Cardiac muscle cell (in vitro differentiated cells and primary cell): Measurements from ENCODE around the gene MINDY4. TPM values are rescaled to one million over a fixed set of nuclear protein-coding genes. Genes with fewer than 3 reads are reported as not detected.

Experiments used
- DNase-seq, 2 donors: peaks; one replicate each; pipeline versions ENCODE4 v3.0.0 to v3.0.0-alpha.2; 2010 to 2017; ENCODE audit warnings: low read depth in 1 of 2, low spot score in 1 of 2
- H3K27ac ChIP-seq: fragments of 200-600 bp; sonication (generic); 2 replicates; pipeline ENCODE4 v1.5.1; 2016
- H3K27me3 ChIP-seq: fragments of 200-600 bp; sonication (generic); 2 replicates; pipeline ENCODE4 v1.6.0; 2016; ENCODE audit warnings: control low read depth
- H3K36me3 ChIP-seq: fragments of 200-600 bp; sonication (generic); 2 replicates; pipeline ENCODE4 v1.5.1; 2016; ENCODE audit warnings: control low read depth
- H3K4me1 ChIP-seq: fragments of 200-600 bp; sonication (generic); 2 replicates; pipeline ENCODE4 v1.8.1; 2017; ENCODE audit warnings: low read depth, mild to moderate bottlenecking, mixed run types
- H3K4me3 ChIP-seq: fragments of 200-600 bp; sonication (generic); 2 replicates; pipeline ENCODE4 v1.5.1; 2016; ENCODE audit warnings: mild to moderate bottlenecking
- H3K9me3 ChIP-seq: fragments of 200-600 bp; sonication (generic); 2 replicates; pipeline ENCODE4 v1.5.1; 2017; ENCODE audit warnings: low read depth, mild to moderate bottlenecking, control low read depth
- CTCF ChIP-seq: IDR thresholded peaks from 2 replicates; pipeline ENCODE4 v1.5.1; 2012; ENCODE audit warnings: low read depth, mild to moderate bottlenecking, low read length
- polyA plus RNA-seq: library from polyadenylated mRNA; unstranded; fragments of >200 nt; fragmentation: Nextera tagmentation; extraction: Ambion mirVana; gene quantifications from 2 replicates; pipeline ENCODE4 v1.2.1, GENCODE V29; 2016
- total RNA-seq: library from RNA; depleted of rRNA; stranded (reverse); fragments of >200 nt; gene quantifications from 2 replicates; pipeline ENCODE4 v1.2.3, GENCODE V29; 2016

MINDY4 gene
- total and polyA plus RNA-seq, 2 experiments from 2014 or later: 2.7 to 7.5 TPM

DNA sequence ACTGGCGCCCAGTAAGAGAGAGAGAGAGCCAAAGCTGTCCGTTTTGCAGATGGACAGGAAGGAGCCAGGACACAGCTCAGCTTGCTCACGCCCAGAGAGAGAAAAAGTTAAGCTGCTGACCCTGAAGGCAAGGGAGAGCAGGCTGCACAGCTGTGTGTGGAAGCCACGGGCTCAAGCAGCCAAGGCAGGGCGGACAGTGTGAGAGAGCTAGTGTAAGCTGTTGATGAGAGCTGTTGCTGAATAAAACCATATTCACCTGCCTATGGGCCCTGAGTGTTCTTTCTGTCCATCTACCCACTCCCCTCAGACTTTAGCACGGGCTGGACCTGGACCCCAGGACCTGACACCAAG, 13.9 kb upstream of the MINDY4 start:
- Histone ChIP-seq H3K9me3 (no peaks in the 10 kb centered on the region), H3K4me1 (peaks cover 8% of the 10 kb centered on the region), H3K36me3 (no peaks in the 10 kb centered on the region), H3K4me3 (no peak overlapping the region), H3K27me3 (no peaks in the 10 kb centered on the region), H3K27ac (no peak overlapping the region)
- DNase-seq: no peak
- no peak for TF ChIP-seq CTCF

DNA sequence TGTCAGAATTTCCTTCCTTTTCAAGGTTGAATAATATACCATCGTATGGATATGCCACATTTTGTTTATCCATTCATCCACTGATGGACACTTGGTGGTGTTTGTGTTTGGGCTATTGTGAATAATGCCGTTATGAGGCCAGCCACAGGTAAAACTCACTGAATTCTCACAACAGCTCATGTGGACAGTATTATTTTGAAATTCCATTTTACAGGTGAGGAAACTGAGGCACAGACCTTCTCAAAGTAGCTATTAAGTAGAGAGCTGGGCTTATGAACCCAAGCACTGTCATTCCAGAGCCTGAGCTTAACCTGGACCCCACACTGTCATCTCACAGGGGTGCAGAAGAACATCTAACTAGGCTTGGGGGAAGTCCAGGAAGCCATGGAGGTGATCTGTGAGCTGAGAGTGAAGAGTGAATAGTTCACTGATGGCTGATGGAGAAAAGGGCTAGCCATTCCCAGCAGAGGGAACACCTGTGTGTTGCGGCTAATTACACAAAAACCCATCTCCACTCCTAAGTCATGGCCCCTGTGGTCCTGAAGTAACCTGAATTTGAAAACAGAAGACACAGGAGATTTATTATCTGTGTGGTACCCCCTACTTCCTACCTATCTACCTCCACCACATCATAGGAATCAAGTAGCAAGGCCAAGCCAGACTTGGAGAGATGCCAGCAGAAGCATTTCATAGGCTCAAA, 10.6 kb upstream of the MINDY4 start:
- peaks cover 15% of the 10 kb centered on the region for H3K4me1 ChIP-seq
- no peaks in the 10 kb centered on the region for H3K9me3 ChIP-seq
- no peak for DNase-seq
- no peaks in the 10 kb centered on the region for H3K27me3 ChIP-seq
- no peak overlapping the region for H3K4me3 ChIP-seq
- H3K27ac ChIP-seq: peak overlapping the region; percentile 55
- no peaks in the 10 kb centered on the region for H3K36me3 ChIP-seq
- no peak for TF ChIP-seq CTCF

DNA sequence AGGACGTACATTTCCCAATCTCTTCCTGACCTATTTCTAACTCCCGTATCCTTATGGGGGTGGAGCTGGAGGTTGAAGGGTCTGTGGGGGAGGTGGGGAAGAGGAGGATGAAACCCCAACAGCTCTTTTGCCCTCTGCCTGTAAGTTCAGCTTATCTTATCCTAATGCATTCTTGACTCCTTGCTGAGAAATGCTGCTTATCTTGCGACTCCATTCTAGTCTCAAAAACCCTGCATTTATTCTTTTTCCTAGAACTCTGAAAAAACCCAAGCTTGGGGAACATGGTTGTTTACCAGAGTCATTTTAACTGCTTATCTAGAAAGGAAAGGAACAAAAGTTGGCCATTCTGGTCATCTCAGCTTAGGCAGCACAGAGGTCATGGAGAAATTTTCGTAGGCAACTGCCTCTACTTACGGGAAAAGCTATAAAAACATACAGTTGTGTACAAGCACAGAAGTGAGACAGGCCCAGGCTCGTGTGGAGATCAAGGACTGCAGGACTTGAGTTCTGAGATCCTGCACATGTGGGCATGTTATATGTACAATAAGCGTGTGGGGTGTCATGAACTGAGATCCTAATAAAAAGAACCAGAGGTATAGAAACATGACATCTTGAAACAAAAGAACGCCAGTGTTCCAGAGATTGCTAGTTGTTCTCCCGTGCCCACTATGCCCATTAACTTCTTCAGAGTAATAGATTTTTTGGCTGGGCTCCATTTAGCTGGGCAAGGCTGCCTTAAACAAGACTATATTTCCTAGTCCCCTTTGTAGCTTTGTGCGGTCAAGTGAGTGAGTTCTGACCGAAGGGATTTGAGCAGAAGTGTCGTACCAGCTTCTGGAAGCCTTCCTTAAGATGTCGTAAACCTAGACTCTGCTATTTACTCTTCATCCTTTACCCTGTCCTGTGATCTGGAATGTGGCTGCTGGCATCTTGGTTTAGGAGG, 9.7 kb upstream of the MINDY4 start:
- H3K27me3 ChIP-seq: no peaks in the 10 kb centered on the region
- no peaks in the 10 kb centered on the region for H3K36me3 ChIP-seq
- peak overlapping the region; percentile 55 for H3K27ac ChIP-seq
- no peaks in the 10 kb centered on the region for H3K9me3 ChIP-seq
- peak in 1 of 2 donors; percentile 98 for DNase-seq
- H3K4me3 ChIP-seq: no peak overlapping the region
- H3K4me1 ChIP-seq: peaks cover 15% of the 10 kb centered on the region
- TF ChIP-seq CTCF: no peak

DNA sequence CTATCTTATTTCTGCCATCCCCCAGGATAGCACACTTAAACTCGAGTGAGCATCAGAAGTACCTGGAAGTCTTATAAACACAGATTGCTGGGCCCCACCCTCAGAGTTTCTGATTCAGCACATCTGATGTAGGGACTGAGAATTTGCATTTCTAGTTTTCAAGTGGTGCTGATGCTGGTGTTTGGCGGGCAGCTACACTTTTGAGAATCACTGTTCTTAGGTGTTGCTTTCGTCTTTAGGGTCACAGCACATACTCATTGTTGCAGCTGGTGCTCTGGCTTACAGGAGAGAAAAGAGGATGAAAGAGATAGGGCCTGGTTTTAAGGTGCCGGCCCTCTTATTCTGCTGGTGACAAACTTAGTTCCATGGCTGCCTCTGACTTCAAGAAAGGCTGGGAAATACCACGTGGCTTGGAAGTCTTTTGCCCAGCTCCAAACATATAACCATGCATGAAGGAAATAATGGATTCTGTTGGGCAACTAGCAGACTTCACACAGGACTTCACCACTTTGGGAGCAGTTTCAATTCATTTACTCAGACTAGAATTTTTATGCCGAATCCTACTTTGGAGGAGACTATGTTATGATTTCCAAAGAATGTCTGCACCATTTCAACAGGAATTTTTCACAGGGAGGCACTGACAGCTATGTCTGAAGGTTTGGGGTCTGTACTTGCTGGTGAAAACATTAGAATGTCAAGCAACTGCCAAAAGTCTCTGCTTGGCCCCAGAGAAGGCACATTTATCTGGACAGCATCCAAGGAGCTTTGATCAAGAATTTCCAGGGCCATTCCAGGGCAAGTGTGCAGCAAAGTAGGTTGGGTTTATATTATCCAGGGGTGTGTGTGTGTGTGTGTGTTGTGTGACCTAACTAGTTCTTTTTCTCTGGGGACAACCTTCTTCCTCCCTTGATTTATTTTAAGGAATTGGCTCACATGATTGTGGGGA, 6.9 kb upstream of the MINDY4 start:
- no peaks in the 10 kb centered on the region for H3K36me3 ChIP-seq
- H3K4me3 ChIP-seq: no peak overlapping the region
- H3K4me1 ChIP-seq: peaks cover 15% of the 10 kb centered on the region
- no peak for TF ChIP-seq CTCF
- H3K9me3 ChIP-seq: no peaks in the 10 kb centered on the region
- DNase-seq: peak in 1 of 2 donors; percentile 99
- peak overlapping the region; percentile 58 for H3K27ac ChIP-seq
- H3K27me3 ChIP-seq: no peaks in the 10 kb centered on the region

DNA sequence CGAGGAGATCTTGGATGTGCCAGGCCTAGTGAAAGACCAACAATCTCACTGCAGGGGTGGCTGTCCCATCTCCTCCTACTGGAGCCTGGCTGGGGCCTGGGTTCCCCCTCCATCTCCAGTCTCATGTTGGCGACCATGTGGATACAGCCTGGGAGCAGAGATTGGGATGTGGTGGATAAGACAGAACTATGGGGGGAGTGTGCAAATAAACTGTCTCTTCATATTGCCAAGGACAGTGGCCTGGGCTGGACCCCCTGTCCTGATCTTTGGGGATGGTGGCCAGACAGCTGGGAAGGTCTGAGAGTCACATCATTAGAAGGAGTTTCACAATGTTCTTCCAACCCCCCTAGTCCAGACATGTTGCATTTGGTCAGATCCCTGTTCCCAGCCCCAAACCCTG, 5.8 kb upstream of the MINDY4 start:
- Histone ChIP-seq H3K36me3 (no peaks in the 10 kb centered on the region), H3K27ac (no peak overlapping the region), H3K4me3 (no peak overlapping the region), H3K4me1 (peaks cover 15% of the 10 kb centered on the region), H3K27me3 (no peaks in the 10 kb centered on the region), H3K9me3 (no peaks in the 10 kb centered on the region)
- no peak for DNase-seq
- no peak for TF ChIP-seq CTCF
